Skeletal muscle cell (primary cell): ENCODE data around the gene OR2B6.
"Not testable (repeated sequence)": the region's sequence is repeated elsewhere in the genome, so short reads cannot be mapped to it uniquely, and the experiment has no call there.

Source experiments
- DNase-seq: peaks from one replicate; pipeline ENCODE4 v3.0.0-alpha.2; 2010; ENCODE audit warnings: low read depth
- H3K4me3 ChIP-seq: 2 replicates; pipeline ENCODE4 v1.5.1; 2011; ENCODE audit warnings: low read depth, mild to moderate bottlenecking, control low read depth, low read length, moderate library complexity

OR2B6 gene

DNA sequence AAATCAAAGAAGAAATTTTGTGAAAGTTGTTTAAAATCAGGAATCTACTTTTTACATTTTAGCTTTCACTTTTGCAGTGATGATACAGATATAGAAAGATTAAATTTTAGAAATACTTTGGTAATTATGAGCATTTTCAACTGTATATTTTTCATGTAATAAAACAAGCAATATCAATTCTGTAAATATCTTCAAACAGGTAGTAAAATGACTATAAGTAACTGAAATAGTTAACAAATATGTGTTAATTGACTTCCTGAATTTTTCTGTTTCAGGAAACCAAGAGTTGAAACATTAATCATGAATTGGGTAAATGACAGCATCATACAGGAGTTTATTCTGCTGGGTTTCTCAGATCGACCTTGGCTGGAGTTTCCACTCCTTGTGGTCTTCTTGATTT is at the start of gene OR2B6:
Gene OR2B6 (plus strand): TSS at position 301 of the 400 bp plus-strand sequence. CDS start 0 bp downstream, at position 301.
- no peak within 1 kb of the TSS for H3K4me3 ChIP-seq
- no peak for DNase-seq

DNA sequence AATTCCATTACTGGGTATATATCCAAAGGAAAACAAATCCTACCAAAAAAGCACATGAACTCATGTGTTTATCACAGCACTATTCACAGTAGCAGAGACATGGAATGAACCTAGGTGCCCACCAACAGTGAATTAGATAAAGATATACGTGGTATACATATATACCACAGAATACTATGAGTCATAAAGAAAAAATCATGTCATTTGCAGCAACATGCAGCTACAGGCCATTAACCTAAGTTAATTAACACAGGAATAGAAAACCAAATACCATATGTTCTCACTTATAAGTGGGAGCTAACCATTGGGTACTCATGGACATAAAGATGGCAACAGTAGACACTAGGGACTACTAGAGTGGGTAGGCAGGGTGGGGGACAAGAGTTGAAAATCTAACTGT is 49.0 kb upstream of the OR2B6 start:
- DNase-seq, result no peak

DNA sequence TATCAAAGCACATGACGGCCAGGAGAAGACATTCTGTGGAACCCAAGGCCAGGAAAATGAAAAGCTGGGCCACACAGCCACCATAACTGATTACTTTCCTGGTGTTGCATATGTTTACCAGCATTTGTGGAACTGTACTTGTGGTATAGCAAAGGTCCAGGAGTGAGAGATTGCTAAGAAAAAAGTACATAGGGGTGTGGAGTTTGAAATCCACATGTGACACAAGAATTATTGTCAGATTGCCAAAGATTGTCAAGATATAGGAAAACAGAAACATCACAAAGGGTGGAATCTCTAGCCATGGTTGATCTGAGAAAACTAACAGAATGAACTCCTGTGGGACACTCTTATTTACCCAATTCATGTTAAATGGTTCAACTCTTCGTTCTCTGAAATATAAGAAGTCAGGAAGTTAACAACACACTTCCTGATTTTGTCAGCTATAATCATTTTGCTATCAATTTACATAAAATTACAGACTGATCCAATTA is 45.0 kb upstream of the OR2B6 start, which contains the start of gene OR2B2:
Gene OR2B2 (minus strand): TSS at position 441 of the 491 bp plus-strand sequence. CDS start 77 bp downstream, at position 364.
- no peak within 1 kb of the TSS for H3K4me3 ChIP-seq
- no peak for DNase-seq

More for the DNA sequence above, 49.0 kb upstream of the OR2B6 start:
- no peak overlapping the region for H3K4me3 ChIP-seq

DNA sequence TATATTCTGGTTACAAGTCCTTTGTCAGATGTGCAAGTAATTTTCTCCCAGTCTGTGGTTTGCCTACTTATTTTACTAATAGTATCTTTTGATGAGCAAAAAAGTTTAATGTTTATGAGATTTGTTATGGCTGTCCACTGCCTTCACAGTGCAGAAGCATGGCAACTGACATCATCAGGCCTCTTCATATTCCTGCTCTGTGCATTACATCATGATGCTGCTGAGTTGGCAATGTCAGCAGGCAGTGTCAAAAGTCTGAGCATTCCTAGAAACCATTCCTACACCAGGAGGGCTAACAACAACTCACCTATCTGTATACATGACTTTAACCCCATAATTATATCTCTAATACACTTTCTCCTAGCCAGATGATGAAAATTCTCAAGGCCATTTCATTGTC is 34.1 kb upstream of the OR2B6 start:
- no peak for DNase-seq
- H3K4me3 ChIP-seq, result no peak overlapping the region

DNA sequence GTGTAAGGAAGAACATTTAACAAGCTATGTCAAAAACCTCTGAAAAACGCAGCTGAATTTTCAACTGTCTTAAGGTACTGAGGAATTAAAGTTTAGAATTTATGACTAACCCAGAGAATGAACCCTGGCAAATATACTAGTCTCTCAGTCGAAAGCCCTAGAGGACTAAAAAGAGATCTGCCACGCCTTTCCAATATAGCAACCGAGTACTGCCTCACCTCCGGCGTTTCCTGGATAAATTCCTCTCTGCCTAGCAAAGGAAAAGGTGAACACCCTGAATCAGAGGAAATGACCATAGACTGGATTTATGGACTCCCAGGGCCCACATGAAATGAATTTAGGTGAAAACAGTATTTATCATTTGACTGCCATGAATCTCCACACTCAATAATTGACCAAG is 32.9 kb upstream of the OR2B6 start:
- no peak overlapping the region for H3K4me3 ChIP-seq
- DNase-seq, result no peak

DNA sequence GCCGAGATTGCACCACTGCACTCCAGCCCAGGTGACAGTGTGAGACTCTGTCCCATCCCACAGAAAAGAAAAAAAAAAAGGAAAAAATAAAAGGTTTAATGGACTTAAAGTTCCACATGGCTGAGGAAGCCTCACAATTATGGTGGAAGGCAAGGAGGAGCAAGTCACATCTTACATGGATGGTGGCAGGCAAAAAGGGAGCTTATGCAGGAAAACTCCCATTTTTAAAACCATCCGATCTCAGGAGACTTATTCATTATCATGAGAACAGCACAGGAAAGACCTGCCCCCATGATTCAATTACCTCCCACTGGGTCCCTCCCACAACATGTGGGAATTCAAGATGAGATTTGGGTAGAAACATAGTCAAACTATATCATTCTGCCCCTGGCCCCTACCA is 29.0 kb upstream of the OR2B6 start:
- DNase-seq, result not testable (repeated sequence)

DNA sequence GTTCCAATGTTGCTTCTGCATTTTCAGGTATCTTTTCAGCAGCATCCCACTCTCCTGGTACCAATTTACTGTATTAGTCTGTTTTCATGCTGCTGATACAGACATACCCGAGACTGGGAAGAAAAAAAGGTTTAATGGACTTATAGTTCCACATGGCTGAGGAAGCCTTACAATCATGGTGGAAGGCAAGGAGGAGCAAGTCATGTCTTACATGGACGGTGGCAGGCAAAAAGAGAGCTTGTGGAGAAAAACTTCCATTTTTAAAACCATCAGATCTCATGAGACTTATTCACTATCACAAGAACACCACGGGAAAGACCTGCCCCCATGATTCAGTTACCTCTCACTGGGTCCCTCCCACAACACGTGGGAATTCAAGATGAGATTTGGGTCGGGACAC is 27.1 kb upstream of the OR2B6 start:
- not testable (repeated sequence) for H3K4me3 ChIP-seq, DNase-seq

More for the DNA sequence above, 29.0 kb upstream of the OR2B6 start:
- H3K4me3 ChIP-seq, result not testable (repeated sequence)

DNA sequence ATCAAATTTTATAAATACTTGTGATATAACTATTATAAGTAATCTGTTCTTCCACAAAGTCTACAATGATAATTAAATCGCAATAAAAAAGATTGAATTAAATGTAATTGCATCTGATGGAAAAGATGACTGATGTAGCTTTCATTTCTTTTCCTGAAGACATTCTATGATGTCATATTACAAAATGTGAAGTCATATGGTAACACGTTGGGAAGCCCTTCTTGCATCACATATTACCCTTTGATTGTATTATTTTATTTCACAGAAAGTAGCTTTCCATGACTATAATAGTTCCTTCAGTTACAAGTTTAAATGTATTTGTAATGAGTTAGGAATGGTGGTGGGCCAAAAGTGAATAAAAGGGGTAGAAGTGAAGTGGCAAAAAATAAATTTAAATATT is 25.8 kb upstream of the OR2B6 start:
- no peak for DNase-seq
- no peak overlapping the region for H3K4me3 ChIP-seq

DNA sequence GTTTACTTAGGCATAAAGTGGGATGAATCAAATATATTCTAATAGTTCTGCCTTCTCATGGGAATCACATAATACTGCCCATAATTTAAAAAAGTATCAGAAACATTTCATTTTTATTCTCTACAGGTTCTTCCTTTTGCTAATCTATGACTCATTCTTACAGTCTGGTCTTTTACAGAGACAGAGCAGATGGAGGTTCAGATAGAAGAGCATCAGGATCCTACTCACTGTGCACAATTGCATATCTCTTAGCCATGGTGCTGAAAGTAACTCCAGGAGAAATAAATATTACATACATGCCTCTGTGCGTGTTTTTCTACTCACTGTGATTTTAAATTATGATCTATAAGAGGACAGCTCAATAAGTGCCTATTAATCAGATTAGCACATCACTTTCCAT is 16.3 kb upstream of the OR2B6 start:
- no peak overlapping the region for H3K4me3 ChIP-seq
- DNase-seq, result no peak

DNA sequence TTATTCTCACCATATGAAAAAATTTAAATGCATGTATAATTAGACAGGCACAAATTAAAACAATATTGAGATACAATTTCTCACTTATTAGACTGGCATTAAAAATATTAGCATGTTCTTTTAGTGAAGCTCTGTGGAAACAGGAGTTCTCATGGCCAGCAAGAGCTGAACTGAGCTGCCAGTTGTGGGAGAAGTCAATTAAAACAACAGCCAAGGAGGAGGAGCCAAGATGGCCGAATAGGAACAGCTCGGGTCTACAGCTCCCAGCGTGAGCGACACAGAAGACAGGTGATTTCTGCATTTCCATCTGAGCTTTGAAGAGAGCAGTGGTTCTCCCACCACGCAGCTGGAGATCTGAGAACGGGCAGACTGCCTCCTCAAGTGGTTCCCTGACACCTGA is 14.0 kb upstream of the OR2B6 start:
- not testable (repeated sequence) for DNase-seq, H3K4me3 ChIP-seq

DNA sequence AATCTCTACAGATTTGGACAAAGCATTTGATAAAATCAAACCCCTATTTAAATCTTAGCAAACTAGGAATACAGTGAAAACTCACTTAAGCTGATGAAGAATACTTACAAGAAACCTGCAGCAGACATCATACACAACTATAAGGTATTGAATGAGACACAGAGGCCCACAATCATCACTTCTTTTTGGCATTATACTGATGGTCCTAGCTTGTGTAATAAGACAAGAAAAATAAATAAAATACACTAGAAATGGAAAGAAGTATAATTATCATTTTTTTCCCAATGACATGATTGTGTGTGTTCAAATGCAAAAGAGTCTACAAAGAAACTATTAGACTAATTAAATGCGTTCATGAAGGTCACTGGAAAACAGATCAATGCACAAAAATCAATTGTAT is 8.8 kb upstream of the OR2B6 start:
- no peak overlapping the region for H3K4me3 ChIP-seq
- no peak for DNase-seq

DNA sequence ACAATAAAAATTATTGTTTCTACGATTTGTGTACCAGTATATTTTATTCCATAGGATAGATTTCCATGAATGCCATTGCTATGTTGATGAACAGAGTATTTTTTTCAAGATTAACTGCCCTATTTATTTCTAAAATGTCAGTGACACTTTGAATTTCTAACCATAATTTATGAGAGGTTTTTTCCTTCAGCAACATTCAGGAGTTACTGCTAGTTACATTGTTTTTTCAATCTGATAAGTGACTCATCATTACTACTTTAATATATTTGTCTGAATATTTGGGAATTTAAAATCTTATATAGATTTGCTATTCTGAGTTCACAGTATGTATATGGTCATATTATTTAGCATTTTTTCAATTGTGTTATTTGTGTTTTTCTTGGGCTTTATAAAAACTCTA is 6.0 kb upstream of the OR2B6 start:
- DNase-seq, result no peak
- H3K4me3 ChIP-seq, result no peak overlapping the region

DNA sequence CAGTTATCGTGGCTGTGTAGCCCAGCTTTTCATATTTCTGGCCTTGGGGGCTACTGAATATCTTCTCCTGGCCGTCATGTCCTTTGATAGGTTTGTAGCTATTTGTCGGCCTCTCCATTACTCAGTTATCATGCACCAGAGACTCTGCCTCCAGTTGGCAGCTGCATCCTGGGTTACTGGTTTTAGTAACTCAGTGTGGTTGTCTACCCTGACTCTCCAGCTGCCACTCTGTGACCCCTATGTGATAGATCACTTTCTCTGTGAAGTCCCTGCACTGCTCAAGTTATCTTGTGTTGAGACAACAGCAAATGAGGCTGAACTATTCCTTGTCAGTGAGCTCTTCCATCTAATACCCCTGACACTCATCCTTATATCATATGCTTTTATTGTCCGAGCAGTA is 475 bp downstream of the OR2B6 start:
- no peak overlapping the region for H3K4me3 ChIP-seq
- DNase-seq, result no peak

DNA sequence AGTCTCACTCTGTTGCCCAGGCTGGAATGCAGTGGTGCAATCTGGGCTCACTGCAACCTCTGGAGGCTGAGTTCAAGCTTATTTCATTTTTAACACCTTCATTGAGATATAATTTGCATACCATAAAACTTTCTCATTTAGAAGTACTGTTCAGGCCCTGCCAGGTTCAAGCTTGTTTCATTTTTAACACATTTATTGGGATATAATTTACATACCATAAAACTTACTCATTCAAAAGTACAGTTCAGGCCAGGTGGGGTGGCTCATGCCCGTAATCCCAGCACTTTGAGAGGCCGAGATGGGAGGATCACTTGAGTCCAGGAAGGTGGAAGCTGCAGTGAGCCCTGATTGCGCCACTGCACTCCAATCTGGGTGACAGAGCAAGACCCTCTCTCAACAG is 5.5 kb downstream of the OR2B6 start:
- no peak overlapping the region for H3K4me3 ChIP-seq
- DNase-seq, result no peak

DNA sequence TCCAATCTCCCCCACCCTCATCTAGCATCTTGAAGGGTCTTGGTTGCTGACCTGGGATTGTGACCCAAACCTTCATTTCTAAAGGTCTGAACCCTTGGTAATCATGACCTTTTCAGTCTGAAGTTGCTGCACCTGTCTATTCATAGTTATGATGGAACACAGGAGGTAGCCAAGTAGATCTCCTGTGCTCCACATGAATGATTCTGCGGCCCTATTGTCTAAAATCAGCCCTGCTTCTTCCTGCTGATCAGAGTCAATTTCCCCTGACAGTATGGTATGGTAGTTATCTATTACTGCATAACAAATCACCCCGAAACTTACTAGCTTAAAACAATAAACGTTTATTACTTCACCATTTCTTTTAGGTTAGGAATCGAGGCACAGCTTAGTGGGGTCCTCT is 9.0 kb downstream of the OR2B6 start:
- no peak overlapping the region for H3K4me3 ChIP-seq
- no peak for DNase-seq

DNA sequence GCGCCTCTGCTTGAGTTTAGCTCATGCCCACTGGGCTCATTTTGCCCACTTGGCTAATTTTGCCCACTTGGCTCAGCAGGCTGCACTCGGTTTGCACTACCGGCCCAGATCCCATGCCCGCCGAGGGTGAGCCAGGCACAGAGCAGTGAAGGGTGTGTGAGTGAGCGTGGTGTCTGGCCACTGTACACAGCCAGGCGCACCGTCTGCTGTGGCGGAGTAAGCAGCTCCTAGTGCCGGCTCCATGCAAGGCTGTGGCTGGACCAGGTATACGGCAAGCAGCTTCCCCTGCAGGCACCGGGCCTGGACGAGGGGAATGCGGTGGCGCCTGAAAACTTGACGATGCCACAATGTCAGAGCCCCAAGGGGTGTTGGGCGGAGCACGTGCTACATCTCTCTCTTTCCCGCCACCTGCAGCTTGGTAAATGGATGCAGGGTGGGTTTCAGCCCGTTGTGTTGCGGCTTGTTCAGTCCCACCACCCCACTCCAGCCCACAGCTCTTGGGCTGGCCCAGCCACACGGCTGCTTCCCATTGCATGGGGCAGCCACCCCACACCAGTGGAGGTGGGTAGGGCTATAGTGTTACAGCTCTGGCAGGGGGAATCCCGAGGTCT is 9.9 kb downstream of the OR2B6 start:
- no peak for DNase-seq
- no peak overlapping the region for H3K4me3 ChIP-seq

DNA sequence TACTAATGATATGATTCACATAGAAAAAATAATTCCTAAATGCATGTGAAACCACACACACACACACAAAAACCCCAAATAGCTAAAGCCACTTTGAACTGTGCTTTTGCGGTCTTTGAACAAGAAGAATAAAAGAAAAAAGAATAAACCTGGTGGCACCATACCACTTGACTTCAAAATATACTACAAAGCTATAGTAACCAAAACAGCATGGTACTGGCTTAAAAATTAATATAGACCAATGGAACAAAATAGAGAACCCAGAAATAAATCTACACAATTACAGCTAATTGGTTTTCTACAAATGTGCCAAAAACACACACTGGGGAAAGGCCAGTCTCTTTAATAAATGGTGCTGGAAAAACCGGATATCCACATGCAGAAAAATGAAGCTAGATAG is 13.4 kb downstream of the OR2B6 start:
- no peak for DNase-seq
- H3K4me3 ChIP-seq, result no peak overlapping the region

DNA sequence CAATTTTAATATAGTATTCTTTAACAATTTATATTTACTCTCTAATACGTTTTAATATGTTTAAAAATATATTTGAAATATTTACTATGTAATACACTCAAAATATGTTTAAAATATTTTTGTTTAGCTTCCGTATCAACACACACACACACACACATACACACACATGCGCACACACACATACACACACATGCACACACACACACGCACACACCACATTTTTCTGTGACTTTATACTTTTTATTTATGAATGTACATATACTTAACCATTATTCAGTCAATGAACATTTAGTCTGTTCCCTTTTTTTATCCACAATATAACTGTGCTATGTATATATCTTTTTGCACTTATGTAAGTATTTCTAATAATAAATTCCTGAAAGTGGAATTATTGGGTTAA is 15.7 kb downstream of the OR2B6 start:
- DNase-seq, result no peak
- no peak overlapping the region for H3K4me3 ChIP-seq

DNA sequence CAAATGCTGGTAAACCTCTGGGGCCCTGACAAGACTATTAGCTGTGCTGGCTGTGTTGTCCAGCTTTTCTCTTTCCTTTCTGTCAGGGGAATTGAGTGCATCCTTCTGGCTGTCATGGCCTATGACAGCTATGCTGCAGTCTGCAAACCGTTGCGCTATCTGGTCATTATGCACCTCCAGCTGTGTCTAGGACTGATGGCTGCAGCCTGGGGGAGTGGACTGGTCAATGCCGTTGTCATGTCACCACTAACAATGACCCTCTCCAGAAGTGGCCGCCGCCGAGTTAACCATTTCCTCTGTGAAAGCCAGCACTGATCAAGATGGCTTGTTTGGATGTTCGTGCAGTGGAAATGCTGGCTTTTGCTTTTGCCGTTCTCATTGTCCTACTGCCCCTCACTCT is 20.3 kb downstream of the OR2B6 start:
- no peak for DNase-seq
- no peak overlapping the region for H3K4me3 ChIP-seq

DNA sequence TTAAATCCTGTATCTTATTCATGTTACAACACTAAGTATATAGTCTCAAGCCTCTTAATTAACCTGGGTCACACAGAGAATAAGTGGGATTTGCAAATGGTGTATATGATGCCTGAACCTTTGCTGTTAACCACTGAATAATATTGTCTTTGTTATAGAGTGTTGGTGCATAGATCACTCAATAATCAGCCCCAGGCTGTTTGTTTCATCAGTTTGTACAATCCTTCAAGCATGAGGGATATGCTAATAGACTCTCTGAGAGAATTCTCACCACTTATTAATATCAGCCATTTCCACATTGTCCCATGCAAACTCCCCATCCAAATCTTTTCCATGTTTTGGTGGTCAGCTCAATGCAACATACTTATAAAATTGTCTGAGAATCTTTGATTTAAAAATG is 21.7 kb downstream of the OR2B6 start:
- H3K4me3 ChIP-seq, result no peak overlapping the region
- no peak for DNase-seq

DNA sequence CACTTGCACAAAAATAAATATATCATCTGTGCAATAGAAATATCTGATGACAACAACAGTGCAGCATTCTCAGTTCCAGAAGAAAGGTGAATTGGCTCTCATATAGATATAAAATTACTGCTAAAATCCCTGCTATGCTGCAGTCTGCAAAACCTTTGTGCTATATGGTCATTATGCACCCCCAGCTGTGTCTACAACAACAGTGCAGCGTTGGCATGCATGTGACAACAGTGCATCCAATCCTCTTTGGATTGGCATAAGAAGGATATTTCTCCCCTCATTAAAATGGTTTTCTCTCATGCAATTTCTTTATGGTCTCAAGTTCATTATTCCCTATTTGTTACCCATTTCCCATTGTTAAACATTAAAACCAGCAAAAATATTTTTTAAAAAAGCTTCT is 23.1 kb downstream of the OR2B6 start:
- no peak overlapping the region for H3K4me3 ChIP-seq
- DNase-seq, result no peak
